Measurements from ENCODE around the gene HTR3E. TPM values are rescaled to one million over a fixed set of nuclear protein-coding genes. Genes with fewer than 3 reads are reported as not detected.
A peak's percentile ranks its signal among the peaks of the same experiment; 100 is the strongest.

Gene HTR3E
- total and polyA plus RNA-seq, 2 of the 13 experiments (the other 11 are each of a cell fraction or from before 2014, with no cell fraction given), result not detected

- TF ChIP-seq ZNF275 (CRISPR knock-in tag; IDR thresholded peaks at IDR 0.05; ENCODE audit: borderline replicate concordance) (no peak), PRDM15 (CRISPR knock-in tag; IDR thresholded peaks at IDR 0.05) (peak; percentile 84), ZSCAN29 (CRISPR knock-in tag; conservative IDR thresholded peaks at IDR 0.05) (0 out of 2 replicates have a peak, but pooled peaks have one; percentile 46), FOXJ3 (CRISPR knock-in tag; IDR thresholded peaks at IDR 0.05; ENCODE audit: borderline replicate concordance) (no peak), ZFP36L2 (CRISPR knock-in tag; IDR thresholded peaks at IDR 0.05) (no peak), ZHX2 (IDR thresholded peaks at IDR 0.05; ENCODE audit: low read depth) (no peak), ZHX2 (CRISPR knock-in tag; IDR thresholded peaks at IDR 0.05; ENCODE audit: borderline replicate concordance) (no peak), HNRNPUL1 (IDR thresholded peaks at IDR 0.05; ENCODE audit: low read depth, low read length) (no peak), BCLAF1 (IDR thresholded peaks at IDR 0.05) (no peak), ZNF557 (CRISPR knock-in tag; IDR thresholded peaks at IDR 0.05) (no peak), BATF2 (CRISPR knock-in tag; IDR thresholded peaks at IDR 0.05) (0 out of 2 replicates have a peak, but pooled peaks have one; percentile 43), CAMTA2 (CRISPR knock-in tag; IDR thresholded peaks at IDR 0.05; ENCODE audit: borderline replicate concordance) (no peak), HNRNPH1 (optimal IDR thresholded peaks at IDR 0.05; ENCODE audit: low read depth, low read length) (no peak)
These were observed 37.2 kb downstream of the HTR3E start (continued) for GRCh38 chr3:184133840-184134745.

Measured in HepG2 (cell line).